ENCODE data around the gene KEAP1.
A peak's percentile ranks its signal among the peaks of the same experiment; 100 is the strongest.
"Not testable (repeated sequence)": the region's sequence is repeated elsewhere in the genome, so short reads cannot be mapped to it uniquely, and the experiment has no call there.

KEAP1 gene

GRCh38 chr19:10503002-10503789 is at the start of gene KEAP1:
Gene KEAP1 (minus strand): TSS chr19:10503356. CDS start chr19:10500033, 3,323 bp downstream.
- DNase-seq, result peak in 2 of 4 experiments; percentile 43 to 60

GRCh38 chr19:10552510-10553053 is 49.4 kb upstream of the KEAP1 start:
- no peak for DNase-seq

GRCh38 chr19:10551698-10552301 is 48.6 kb upstream of the KEAP1 start:
- no peak for DNase-seq

GRCh38 chr19:10551006-10551405 is 47.9 kb upstream of the KEAP1 start:
- DNase-seq, result not testable (repeated sequence)

GRCh38 chr19:10550336-10550735 is 47.2 kb upstream of the KEAP1 start:
- no peak for DNase-seq

GRCh38 chr19:10549733-10550132 is 46.6 kb upstream of the KEAP1 start:
- DNase-seq, result no peak

- DNase-seq, result no peak
Observed at GRCh38 chr19:10548746-10549276, 45.7 kb upstream of the KEAP1 start.

- no peak for DNase-seq
Observed at GRCh38 chr19:10546817-10547216, 43.7 kb upstream of the KEAP1 start.

- DNase-seq, result no peak
Observed at GRCh38 chr19:10544753-10545251, 41.6 kb upstream of the KEAP1 start.

GRCh38 chr19:10544242-10544752 is 41.1 kb upstream of the KEAP1 start:
- no peak for DNase-seq

GRCh38 chr19:10543420-10544241 is 40.5 kb upstream of the KEAP1 start, which contains the start of gene ATG4D:
Gene ATG4D (plus strand): TSS chr19:10543904. CDS start chr19:10544091, 187 bp downstream.
- DNase-seq, result peak; percentile 55 to 79 (median 68)

- DNase-seq, result no peak
Observed at GRCh38 chr19:10543059-10543419, 39.9 kb upstream of the KEAP1 start.

GRCh38 chr19:10539016-10539415 is 35.9 kb upstream of the KEAP1 start:
- not testable (repeated sequence) for DNase-seq

- DNase-seq, result no peak
Observed at GRCh38 chr19:10538204-10538983, 35.2 kb upstream of the KEAP1 start.

- no peak for DNase-seq
Observed at GRCh38 chr19:10537668-10538067, 34.5 kb upstream of the KEAP1 start.

GRCh38 chr19:10535613-10536012 is 32.5 kb upstream of the KEAP1 start:
- no peak for DNase-seq

GRCh38 chr19:10533646-10534386 is 30.7 kb upstream of the KEAP1 start:
- DNase-seq, result no peak

- no peak for DNase-seq
Observed at GRCh38 chr19:10532457-10532856, 29.3 kb upstream of the KEAP1 start.

GRCh38 chr19:10526887-10527286 is 23.7 kb upstream of the KEAP1 start:
- not testable (repeated sequence) for DNase-seq

GRCh38 chr19:10525636-10526035 is 22.5 kb upstream of the KEAP1 start:
- DNase-seq, result no peak

GRCh38 chr19:10523135-10523636 is 20.0 kb upstream of the KEAP1 start:
- no peak for DNase-seq

Data from activated CD4-positive, CD25-positive, alpha-beta regulatory T cell (primary cell).